ENCODE data around the gene PRKG1. TPM values are rescaled to one million over a fixed set of nuclear protein-coding genes. Genes with fewer than 3 reads are reported as not detected.

Gene PRKG1
- total and polyA plus RNA-seq, 2 of the 4 experiments (the other 2 are of a cell fraction), result 3.5 to 18.3 TPM

DNA sequence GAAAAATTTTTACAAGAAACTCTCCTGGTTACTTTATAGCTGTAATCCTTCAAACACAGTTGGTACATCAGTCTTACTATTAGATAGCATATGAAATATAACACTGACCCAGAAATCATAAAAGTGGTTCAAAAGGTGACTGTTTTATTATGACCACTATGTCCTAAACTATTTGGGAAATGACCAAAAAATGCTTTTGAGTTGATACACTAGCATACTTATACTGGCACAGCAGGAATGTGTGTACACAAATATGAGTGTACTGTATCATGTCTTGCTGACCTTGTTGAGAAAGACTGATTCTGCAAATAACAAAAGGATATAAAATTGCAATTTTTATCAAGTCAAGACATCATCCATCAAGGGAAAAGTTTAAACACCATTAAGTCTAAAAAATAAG lies 600.8 kb downstream of the PRKG1 start:
- no peak overlapping the region for H3K9ac ChIP-seq (ENCODE audit: low read depth, low read length)
- no peak overlapping the region for H3K23ac ChIP-seq (ENCODE audit: low read depth, low read length)
- DNase-seq (peak; percentile 11), ATAC-seq (ENCODE audit: low read depth) (peak; percentile 80)
- BruUV-seq (replicated peaks), result no TSS peak
- no peak overlapping the region for H4K8ac ChIP-seq (ENCODE audit: low read depth in 2 of 2, low read length in 2 of 2)
- POLR2A ChIA-PET (ENCODE audit: unreplicated experiment), result no interaction called here
- no peak overlapping the region for H3K14ac ChIP-seq (replicated peaks; ENCODE audit: low read depth, low read length)
- no peaks in the 10 kb centered on the region for H4K20me1 ChIP-seq (ENCODE audit: insufficient read depth, low read length)
- no peak overlapping the region for H2AK5ac ChIP-seq (ENCODE audit: low read depth, low read length)
- H3K9me3 ChIP-seq (ENCODE audit: control insufficient read depth, insufficient read depth, low read length), result 0 out of 2 replicates have a peak, but pooled peaks cover 3% of the 10 kb centered on the region
- no peak overlapping the region for H4K91ac ChIP-seq (ENCODE audit: insufficient read depth, low read depth, low read length)
- H3K27ac ChIP-seq (ENCODE audit: insufficient read depth, low read length), result no peak overlapping the region
- H4K5ac ChIP-seq (ENCODE audit: low read depth, low read length), result no peak overlapping the region
- no peak overlapping the region for H3K4me2 ChIP-seq (ENCODE audit: low read depth, low read length)
- TF ChIP-seq RAD21 (IDR thresholded peaks at IDR 0.05; ENCODE audit: low read length), result no peak
- no peak for TF ChIP-seq MAFK (IDR thresholded peaks at IDR 0.05; ENCODE audit: low read depth, low read length)
- TF ChIP-seq MXI1 (IDR thresholded peaks at IDR 0.05; ENCODE audit: borderline replicate concordance, low read depth, low read length), result no peak
- H2BK20ac ChIP-seq (ENCODE audit: low read depth, low read length), result no peak overlapping the region
- in situ Hi-C loops (cut with MboI; ENCODE audit: low sequenced_read_pairs), result no loop called here
- H3K4ac ChIP-seq (ENCODE audit: low read depth, low read length), result no peak overlapping the region
- H2BK120ac ChIP-seq (ENCODE audit: low read depth, low read length), result no peak overlapping the region
- no peak overlapping the region for H2BK5ac ChIP-seq (ENCODE audit: low read depth, low read length, poor library complexity, severe bottlenecking)
- no peaks in the 10 kb centered on the region for H3K36me3 ChIP-seq (ENCODE audit: control insufficient read depth, insufficient read depth, low read length)
- H3K56ac ChIP-seq (ENCODE audit: extremely low read depth, insufficient read depth, low read length), result no peak overlapping the region
- intact Hi-C loops (cut with micrococcal nuclease), result no loop called here
- H3K18ac ChIP-seq (ENCODE audit: low read depth, low read length), result no peak overlapping the region
- no peak overlapping the region for H2AK9ac ChIP-seq (replicated peaks; ENCODE audit: low read depth, low read length, poor library complexity)
- CTCF ChIA-PET, result no interaction called here
- no peaks in the 10 kb centered on the region for H3K27me3 ChIP-seq (ENCODE audit: control insufficient read depth, insufficient read depth, low read length)
- H2AFZ ChIP-seq (replicated peaks; ENCODE audit: low read length, poor library complexity), result no peak overlapping the region
- 0 out of 2 replicates have a peak, but pooled peaks cover 2% of the 10 kb centered on the region for H3K9me1 ChIP-seq (ENCODE audit: insufficient read depth, low read length)
- H3K4me1 ChIP-seq (ENCODE audit: control insufficient read depth, insufficient read depth, low read length), result peaks cover 2% of the 10 kb centered on the region; the same call in 1 of the 2 replicates
- H2BK15ac ChIP-seq (ENCODE audit: low read depth, low read length), result no peak overlapping the region
- H3K4me3 ChIP-seq (ENCODE audit: insufficient read depth, low read depth, low read length), result no peak overlapping the region
- dilution Hi-C loops (cut with HindIII; ENCODE audit: low sequenced_read_pairs, unreplicated experiment), result no loop called here
- no peaks in the 10 kb centered on the region for H3K79me1 ChIP-seq (ENCODE audit: low read depth in 1 of 2, low read length in 2 of 2)
